ENCODE data around the gene LILRA5.

LILRA5 gene

GRCh38 chr19:54311486-54311885 is 1.5 kb downstream of the LILRA5 start:
- no peak overlapping the region for H3K27ac ChIP-seq
- no peak for TF ChIP-seq CTCF (conservative IDR thresholded peaks at IDR 0.05)

GRCh38 chr19:54310543-54310942 is 2.4 kb downstream of the LILRA5 start:
- H3K27ac ChIP-seq: no peak overlapping the region

GRCh38 chr19:54309811-54310210 is 3.2 kb downstream of the LILRA5 start:
- TF ChIP-seq CTCF (conservative IDR thresholded peaks at IDR 0.05): no peak
- H3K27ac ChIP-seq: no peak overlapping the region

More at GRCh38 chr19:54310543-54310942, 2.4 kb downstream of the LILRA5 start:
- TF ChIP-seq CTCF (conservative IDR thresholded peaks at IDR 0.05): no peak

- no peak overlapping the region for H3K27ac ChIP-seq
- TF ChIP-seq CTCF (conservative IDR thresholded peaks at IDR 0.05): no peak
Measured at GRCh38 chr19:54307389-54308020, 5.5 kb downstream of the LILRA5 start.

- H3K27ac ChIP-seq: no peak overlapping the region
- TF ChIP-seq CTCF (conservative IDR thresholded peaks at IDR 0.05): no peak
Measured at GRCh38 chr19:54305141-54305540, 7.8 kb downstream of the LILRA5 start.

GRCh38 chr19:54302257-54302656 is 10.7 kb downstream of the LILRA5 start:
- TF ChIP-seq CTCF (conservative IDR thresholded peaks at IDR 0.05): no peak
- H3K27ac ChIP-seq: no peak overlapping the region

GRCh38 chr19:54299515-54299914 is 13.5 kb downstream of the LILRA5 start:
- TF ChIP-seq CTCF (conservative IDR thresholded peaks at IDR 0.05): no peak
- no peak overlapping the region for H3K27ac ChIP-seq
